ENCODE results near the gene CTCFL.

- TF ChIP-seq POLR2A (IDR thresholded peaks at IDR 0.05) (no peak), EP300 (IDR thresholded peaks at IDR 0.05) (no peak), CTCF (IDR thresholded peaks at IDR 0.05) (no peak)
Measured at GRCh38 chr20:57481281-57481711, 43.6 kb downstream of the CTCFL start.
